Epithelial cell of esophagus (primary cell): ENCODE measurements around the gene NELFE.
A peak's percentile ranks its signal among the peaks of the same experiment; 100 is the strongest.
"Not testable (repeated sequence)": the region's sequence is repeated elsewhere in the genome, so short reads cannot be mapped to it uniquely, and the experiment has no call there.

Source experiments
- DNase-seq: peaks from one replicate; pipeline ENCODE4 v3.0.0; 2010; ENCODE audit warnings: low read depth
- H3K4me3 ChIP-seq: 2 replicates; pipeline ENCODE4 v1.5.1; 2011; ENCODE audit warnings: mild to moderate bottlenecking, low read length, control low read depth
- TF ChIP-seq, protein P1 (sequence below): IDR thresholded peaks from 2 replicates; pipeline ENCODE4 v1.5.1; 2011; ENCODE audit warnings: low read depth, mild to moderate bottlenecking, low read length, control low read depth, inconsistent platforms; ENCODE audit not compliant: insufficient read depth; ENCODE audit errors: missing control alignments

Gene NELFE

GRCh38 chr6:31915756-31916155 is 43.0 kb downstream of the NELFE start:
- TF ChIP-seq, protein P1, sequence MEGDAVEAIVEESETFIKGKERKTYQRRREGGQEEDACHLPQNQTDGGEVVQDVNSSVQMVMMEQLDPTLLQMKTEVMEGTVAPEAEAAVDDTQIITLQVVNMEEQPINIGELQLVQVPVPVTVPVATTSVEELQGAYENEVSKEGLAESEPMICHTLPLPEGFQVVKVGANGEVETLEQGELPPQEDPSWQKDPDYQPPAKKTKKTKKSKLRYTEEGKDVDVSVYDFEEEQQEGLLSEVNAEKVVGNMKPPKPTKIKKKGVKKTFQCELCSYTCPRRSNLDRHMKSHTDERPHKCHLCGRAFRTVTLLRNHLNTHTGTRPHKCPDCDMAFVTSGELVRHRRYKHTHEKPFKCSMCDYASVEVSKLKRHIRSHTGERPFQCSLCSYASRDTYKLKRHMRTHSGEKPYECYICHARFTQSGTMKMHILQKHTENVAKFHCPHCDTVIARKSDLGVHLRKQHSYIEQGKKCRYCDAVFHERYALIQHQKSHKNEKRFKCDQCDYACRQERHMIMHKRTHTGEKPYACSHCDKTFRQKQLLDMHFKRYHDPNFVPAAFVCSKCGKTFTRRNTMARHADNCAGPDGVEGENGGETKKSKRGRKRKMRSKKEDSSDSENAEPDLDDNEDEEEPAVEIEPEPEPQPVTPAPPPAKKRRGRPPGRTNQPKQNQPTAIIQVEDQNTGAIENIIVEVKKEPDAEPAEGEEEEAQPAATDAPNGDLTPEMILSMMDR = no peak
- no peak overlapping the region for H3K4me3 ChIP-seq
- DNase-seq = no peak

DNA sequence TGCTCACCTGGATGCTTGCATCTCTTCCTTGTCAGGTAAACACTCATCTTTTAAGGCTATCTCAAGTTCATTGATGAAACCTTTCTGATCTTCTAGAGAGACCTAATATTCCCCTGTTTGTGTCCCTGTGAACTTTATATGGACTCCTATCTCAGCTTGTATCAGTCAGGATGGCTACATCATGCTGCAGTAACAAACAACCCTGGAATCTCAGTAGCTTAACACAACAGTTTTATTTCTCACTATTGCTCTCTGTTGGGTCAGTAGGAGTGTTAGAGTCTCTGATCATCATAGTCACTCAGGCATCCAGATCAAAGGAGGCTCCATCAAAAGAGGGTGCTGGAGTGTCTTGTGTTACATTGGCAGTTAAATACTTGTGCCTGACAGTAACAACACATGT is 43.4 kb downstream of the NELFE start:
- no peak overlapping the region for H3K4me3 ChIP-seq
- DNase-seq = no peak
- TF ChIP-seq, protein P1 = no peak

DNA sequence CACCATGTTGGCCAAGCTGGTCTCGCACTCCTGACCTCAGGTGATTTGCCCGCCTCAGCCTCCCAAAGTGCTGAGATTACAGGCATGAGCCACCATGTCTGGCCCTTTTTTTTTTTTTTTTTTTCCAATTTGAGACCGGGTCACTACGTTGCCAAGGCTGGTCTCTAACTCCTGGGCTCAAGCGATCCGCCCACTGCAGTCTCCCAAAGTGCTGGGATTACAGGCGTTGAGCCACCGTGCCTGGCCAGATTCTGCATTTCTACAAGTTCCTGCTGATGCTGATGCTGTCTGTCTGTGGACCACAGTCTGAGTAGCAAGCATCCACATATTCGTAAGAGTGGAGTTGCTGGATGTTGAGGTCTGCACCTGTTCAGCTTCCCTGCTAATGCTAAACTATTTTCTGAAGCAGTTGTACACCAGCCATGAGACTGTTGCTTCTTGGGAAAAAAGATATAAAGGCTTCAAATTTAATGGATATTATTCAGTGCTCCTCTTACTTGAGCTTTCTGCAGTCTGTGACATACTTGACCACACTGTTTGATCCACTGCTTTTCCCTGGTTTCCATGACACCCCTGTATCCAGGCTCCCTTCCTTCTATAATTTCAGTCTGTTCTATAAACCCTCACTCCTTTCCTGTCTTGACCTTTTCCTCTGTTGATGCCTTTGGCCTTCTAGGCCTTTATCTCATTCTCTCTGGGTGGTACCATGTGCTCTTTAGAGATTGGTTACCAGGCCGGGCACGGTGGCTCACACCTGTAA is 46.8 kb downstream of the NELFE start:
- DNase-seq = no peak
- H3K4me3 ChIP-seq = no peak overlapping the region
- TF ChIP-seq, protein P1 = no peak

DNA sequence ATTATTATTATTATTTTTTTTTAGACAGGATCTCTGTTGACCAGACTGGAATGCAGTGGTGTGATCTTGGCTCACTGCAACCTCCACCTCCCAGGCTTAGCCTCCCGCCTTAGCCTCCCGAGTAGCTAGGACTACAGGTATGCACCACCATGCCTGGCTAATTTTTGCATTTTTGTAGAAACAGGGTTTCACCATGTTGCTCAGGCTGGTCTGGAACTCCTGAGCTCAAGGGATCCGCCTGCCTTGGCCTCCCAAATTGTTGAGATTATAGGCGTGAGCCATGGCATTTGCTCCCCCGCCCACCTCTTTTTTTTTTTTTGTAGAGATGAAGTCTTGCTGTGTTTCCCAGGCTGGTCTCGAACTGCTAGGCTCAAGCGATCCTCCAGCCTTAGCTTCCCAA is 49.5 kb downstream of the NELFE start:
- not testable (repeated sequence) for DNase-seq, H3K4me3 ChIP-seq

GRCh38 chr6:31908791-31909190 is 50.0 kb downstream of the NELFE start:
- TF ChIP-seq, protein P1 = no peak
- peak; percentile 31 for DNase-seq
- no peak overlapping the region for H3K4me3 ChIP-seq

DNA sequence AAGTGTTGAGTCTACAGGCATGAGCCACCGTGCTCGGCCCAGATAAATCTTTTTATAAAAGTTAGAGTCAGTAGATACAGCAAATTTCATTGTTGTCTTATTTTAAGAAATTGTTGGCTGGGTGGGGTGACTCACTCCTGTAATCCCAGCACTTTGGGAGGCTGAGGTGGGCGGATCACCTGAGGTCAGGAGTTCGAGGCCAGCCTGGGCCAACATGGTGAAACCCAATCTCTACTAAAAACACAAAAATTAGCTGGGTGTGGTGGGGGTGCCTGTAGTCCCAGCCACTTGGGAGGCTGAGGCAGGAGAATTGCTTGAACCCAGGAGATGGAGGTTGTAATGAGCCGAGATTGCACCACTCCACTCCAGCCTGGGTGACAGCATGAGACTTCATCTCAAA is 50.5 kb downstream of the NELFE start:
- not testable (repeated sequence) for DNase-seq

GRCh38 chr6:31907158-31907813 is 51.5 kb downstream of the NELFE start:
- TF ChIP-seq, protein P1 = no peak
- DNase-seq = no peak
- H3K4me3 ChIP-seq = no peak overlapping the region

More for the DNA sequence above, 50.5 kb downstream of the NELFE start:
- not testable (repeated sequence) for H3K4me3 ChIP-seq

DNA sequence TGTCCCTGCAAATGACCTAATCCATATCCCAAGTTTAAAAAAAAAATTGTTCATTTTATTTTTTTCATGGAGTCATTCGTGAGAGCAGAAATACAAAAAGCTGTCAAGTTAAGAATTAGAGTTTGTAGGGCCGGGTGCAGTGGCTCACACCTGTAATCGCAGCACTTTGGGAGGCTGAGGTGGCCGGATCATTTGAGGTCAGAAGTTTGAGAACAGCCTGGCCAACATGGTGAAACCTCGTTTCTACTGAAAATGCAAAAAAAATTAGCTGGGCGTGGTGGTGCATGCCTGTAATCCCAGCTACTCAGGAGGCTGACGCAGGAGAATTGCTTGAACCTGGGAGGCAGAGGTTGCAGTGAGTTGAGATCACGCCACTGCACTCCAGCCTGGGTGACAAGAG is 52.0 kb downstream of the NELFE start:
- DNase-seq, H3K4me3 ChIP-seq: not testable (repeated sequence)
